Stimulated activated CD4-positive, alpha-beta T cell treated with anti-CD3 and anti-CD28 coated beads, TNF-alpha, amount 100 ng/mL, for 24 hours (primary cell): Measurements from ENCODE around the gene CD58.
"Not testable (repeated sequence)": the region's sequence is repeated elsewhere in the genome, so short reads cannot be mapped to it uniquely, and the experiment has no call there.

Experiments used
- DNase-seq, 3 experiments: peaks; one replicate each; pipeline ENCODE4 v3.0.0-alpha.2; 2020; ENCODE audit warnings: low read depth in 3 of 3

CD58 gene

GRCh38 chr1:116593401-116593800 is 22.6 kb upstream of the CD58 start:
- DNase-seq, result not testable (repeated sequence)

- DNase-seq, result not testable (repeated sequence)
These were observed 21.3 kb upstream of the CD58 start for GRCh38 chr1:116591951-116592605.

DNA sequence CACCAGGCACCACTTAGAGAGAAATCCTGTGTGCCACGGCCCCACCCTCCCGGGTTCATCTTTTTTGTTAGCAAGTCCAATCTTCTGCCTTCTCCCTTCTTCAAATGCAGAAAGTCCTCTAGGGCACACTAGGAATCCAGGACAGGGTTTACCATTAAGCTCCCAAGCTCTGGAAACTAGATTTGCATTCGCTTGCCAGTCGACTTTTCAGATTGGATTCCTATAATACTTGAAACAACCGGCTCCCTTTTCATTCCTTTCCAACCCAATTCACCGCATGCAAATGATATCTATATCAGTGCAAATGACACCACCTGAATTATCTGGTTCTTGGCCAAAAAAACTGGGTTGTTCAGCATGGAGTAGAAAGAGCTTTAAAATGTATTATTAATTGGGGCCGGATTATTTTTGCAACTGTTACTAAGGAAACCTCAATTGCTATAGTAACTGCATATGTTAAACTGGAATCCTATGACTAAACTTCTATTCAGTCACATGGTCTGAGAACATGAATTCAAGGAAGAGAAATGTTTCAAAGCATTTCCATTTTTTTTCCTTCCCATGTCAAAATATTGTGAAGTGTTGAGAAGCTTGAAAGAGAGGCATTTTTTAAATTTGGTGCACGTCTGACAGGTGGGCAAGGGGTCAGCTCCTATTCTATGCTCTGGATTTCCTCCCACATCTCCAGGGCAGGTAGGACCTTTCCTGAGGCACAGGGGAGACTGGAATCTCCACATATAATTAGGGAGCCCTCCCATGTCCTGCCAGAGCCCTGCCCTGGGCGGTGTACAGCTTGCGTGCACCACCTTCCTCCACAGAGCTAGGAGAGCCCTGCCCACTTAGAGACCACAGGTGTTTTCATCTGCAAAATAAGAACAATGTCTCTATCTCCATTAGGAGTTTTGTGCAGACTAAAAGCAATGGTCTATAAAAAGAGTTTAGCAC is 20.5 kb upstream of the CD58 start:
- not testable (repeated sequence) for DNase-seq

DNA sequence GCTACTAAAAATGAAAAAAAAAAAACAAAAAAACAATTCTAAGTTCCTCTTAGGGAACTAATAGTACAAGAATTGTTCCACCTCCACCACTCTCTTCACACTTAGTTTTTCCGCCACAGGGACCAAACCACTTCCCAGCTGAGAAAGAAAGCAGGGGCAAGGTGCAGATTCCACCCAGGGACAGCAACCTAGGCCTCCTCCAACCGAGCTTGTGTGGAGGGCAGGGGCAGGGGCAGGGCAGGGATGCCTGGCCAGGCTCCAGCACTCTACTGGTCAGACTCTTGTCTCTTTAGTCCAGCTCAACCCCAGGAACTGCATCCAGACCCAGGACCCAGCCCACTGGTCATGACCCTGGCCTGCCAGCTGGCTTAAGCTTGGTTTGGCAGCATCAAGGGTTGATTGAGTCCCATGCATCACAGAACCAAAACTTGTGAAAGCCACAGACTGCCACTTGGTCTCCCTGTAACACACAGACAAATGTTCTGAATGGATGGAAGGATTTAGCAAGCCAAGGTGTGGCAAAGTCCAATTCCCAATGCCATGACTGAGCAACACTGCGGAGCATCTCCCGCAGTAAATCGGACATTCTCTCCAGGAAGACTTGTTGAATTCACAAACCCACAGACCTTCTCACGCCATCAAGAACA is 19.7 kb upstream of the CD58 start:
- not testable (repeated sequence) for DNase-seq

DNA sequence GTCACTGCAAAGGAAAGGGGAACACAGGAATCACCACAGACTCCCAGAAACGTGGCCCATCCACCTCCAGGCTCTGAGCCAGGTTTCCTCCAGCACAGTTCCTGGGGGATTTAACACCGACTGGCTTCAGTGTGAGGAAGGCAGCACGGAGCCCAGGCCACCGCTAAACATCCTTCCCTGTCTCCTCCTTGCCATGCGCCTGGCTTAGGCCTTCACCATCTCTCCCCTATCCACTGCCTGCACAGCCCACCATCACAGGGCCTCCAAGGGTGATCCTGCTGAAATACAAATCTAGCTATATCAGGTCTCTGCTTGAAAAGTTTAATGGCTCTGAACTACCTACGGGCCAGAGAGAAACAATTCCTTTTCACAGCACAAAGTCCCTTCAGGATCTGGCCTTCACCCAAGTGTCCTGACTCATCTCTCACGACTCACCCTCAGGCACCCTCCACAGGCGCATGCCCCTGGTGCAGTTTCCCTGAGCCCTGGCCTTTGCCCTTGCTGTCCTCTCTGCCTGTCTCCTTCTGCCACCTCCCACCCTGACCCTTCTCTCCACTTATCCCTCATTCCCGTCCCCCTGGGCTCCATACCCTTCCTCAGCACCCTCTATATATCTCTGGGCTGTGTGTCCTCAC is 18.4 kb upstream of the CD58 start:
- not testable (repeated sequence) for DNase-seq

- DNase-seq, result no peak
These were observed 16.8 kb upstream of the CD58 start for GRCh38 chr1:116587501-116588227.

DNA sequence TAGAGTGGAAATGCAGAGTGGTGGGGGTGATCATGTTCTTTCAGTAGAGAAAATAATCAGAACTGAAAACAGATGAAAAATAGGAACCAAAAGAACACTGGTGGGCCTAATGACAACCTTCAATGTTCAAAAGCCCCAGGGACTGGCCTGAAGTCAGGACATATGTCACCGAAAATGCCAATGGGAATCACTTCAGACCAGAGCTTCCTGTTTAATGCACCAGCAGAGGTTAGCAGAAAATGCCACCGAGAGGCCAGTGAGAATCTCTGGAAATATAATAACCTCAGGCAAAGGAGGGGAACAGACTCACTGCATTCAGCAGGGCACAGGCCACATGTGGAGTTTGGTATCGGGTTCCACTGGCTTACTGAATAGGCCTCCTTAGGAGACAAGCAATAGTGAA is 15.9 kb upstream of the CD58 start:
- DNase-seq, result no peak

GRCh38 chr1:116585886-116586285 is 15.1 kb upstream of the CD58 start:
- DNase-seq, result no peak

DNA sequence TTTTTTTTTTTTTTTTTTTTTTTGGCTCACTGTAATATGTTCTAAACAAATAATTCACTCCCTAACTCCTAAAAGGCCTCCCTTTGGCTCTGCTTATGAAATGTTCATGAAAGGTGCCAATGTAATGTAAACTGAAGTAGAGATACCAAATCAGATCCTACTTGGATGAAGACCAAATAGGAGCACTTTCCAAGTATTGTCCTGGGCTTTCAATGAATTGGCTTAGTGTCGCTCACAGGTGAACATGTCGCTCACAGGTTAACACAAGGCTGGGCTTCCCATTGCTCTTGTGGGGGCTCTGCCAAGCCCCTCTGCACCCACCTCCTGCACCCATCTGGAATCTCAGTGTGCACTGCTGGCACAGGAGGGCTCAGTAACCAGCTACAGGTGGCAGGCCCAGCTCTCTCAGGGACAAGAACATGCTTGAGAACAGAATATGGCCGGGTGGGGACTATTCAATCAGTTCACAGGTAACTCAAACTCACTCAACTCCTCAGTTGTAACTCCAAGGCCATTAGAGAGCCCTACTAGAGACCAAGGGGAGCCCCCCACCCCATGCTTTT is 10.6 kb upstream of the CD58 start:
- no peak for DNase-seq

DNA sequence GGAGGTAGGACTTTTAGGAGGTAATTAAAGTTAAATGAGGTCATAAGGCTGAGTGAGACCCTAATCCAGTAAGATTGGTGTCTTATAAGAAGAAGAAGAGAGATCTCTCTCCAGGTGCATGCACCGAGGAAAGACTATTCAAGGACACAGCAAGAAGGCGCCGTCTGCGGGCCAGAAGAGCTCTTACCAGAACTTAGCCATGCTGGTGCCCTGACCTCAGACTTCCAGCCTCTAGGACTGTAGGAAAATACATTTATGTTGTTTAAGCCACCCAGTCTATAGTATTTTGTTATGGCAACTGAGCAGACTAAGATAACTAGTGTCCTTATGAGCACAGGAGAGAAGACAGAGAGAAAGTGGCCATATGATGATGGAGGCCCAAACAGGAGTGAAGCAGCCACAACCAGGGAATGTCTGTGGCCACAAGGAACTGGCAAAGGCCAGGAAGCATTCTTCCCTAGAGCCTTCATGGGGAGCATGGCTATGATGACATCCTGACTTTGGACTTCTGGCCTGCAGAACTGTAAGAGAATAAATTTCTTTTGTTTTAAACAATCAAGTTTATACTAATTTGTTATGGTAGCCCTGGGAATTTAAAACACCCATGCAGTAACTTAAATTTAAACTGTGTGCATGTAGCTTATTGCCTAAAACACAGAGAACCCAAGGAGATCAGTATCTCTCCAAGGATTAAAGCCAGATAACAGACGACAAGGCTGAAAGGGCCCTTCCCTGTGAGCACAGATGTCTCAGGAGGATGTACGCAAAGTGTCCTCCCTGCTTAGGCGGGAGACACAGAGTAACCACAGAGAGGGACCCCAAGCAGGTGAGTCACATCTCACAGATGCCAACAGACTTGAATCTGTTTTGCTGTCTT is 9.9 kb upstream of the CD58 start:
- no peak for DNase-seq

GRCh38 chr1:116579259-116579875 is 8.5 kb upstream of the CD58 start:
- no peak for DNase-seq

- DNase-seq, result no peak
These were observed 7.8 kb upstream of the CD58 start for GRCh38 chr1:116578581-116578980.

DNA sequence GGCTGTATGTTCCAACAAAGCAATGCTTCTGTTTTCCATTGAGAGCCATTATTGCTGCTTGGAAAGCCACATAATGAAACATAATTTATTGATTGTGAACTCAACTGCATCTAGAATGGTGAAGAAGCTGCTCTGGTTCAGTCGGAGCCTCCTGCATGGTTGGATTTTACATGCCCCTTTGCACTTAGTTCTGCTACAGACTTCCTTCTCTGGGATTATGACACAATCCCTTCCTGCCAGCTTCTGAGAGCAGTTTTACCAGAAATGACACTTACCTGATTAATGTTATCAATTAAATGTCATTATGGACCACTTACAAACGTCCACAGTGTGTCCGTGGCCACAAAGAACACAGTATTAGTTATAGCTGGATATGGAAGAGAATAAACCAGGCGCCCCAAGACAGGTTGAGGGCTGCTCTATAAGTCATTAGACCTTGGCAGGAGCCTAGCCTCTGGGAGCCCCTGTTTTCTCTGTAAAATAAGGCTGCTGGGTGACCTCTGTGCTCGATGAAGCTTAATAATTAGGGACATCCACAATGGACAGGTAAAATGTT is 7.0 kb upstream of the CD58 start:
- DNase-seq, result no peak

DNA sequence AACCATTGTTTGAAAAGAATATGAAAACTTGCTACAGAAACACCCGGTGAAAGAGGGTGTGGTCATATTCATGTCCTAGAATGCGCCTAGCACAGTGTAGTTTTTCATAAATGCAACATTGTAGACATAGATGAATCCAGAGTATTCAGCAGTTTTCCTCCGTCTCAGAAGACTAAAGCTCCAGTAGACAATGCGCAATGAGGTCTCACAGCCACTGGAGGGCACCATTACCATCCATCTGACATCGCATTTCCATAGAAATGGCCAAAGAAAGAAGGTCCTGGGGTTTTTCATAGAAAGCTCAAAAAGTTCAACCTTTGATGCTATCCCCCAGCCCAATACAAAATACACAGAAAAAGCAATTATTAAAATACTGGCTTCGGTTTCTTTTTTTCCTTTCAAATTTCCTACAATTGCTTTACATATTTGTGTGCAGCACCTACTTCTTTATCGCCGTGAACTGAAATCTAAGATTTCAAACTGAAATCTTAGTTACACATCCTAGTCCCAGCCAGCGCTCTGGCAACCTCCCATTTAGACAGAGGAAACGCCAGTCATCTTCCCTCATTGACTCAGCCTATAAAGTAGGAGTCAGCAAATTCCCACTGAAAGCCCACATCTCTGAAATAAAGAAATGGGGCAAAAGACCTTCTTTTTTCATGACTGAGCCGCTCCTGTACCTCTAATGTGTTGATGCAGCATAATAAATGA is 3.9 kb upstream of the CD58 start:
- peak in 1 of 3 experiments; percentile 58 for DNase-seq

DNA sequence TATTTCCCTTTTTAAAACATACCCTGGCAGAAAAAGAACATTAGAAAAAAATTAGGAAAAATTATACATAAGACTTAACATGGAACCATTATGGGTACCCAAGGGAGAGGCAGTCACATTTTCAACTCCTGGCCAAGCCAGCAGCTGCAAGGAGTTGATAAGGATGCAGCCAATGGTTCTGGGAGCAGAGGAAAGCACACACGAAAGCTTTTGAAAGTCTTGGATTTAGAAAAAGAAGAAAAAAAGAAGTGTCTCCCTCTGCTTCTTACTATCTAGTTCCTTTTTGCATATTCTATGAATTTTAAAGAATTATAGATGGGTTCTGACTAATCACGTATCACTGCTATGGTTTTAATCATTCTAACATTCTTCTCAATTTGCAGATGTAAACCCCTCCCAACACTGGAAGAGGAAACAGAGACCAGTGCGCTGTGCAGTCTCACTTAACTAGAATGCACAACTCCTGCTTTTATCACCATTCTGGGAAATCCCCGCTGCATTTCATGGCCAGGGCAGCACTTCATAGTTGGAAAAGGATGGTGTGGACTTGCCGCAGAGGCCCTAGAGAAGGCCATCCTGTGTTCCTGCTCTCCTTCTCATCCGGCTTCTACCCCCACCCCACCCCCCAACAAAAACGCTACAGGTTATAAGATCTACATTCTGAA is 2.7 kb upstream of the CD58 start:
- DNase-seq, result no peak

GRCh38 chr1:116572771-116573430 is 2.1 kb upstream of the CD58 start:
- no peak for DNase-seq

- no peak for DNase-seq
These were observed 1.3 kb upstream of the CD58 start for GRCh38 chr1:116572099-116572498.
